Tibial nerve (tissue), 4 donors: ENCODE results near the gene CDC42EP2. TPM values are rescaled to one million over a fixed set of nuclear protein-coding genes. Genes with fewer than 3 reads are reported as not detected.

Experiments used
- DNase-seq, 2 donors: peaks; one replicate each; pipeline ENCODE4 v3.0.0-alpha.2; 2019; ENCODE audit warnings: low spot score in 2 of 2
- H3K27ac ChIP-seq, 4 donors: fragments of 200-600 bp; sonication (generic) in 3 of 4; one replicate each; pipeline ENCODE4 v1.5.1; 2017 to 2019; ENCODE audit warnings: mild to moderate bottlenecking in 1 of 4
- H3K27me3 ChIP-seq, 2 donors: fragments of 200-600 bp; sonication (generic) in 1 of 2; one replicate each; pipeline versions ENCODE4 v1.5.1 to v1.6.0; 2017 to 2019
- H3K36me3 ChIP-seq, 3 donors: fragments of 200-600 bp; sonication (generic); one replicate each; pipeline ENCODE4 v1.5.1; 2018 to 2019
- H3K4me1 ChIP-seq, 4 donors: fragments of 200-600 bp; sonication (generic) in 3 of 4; one replicate each; pipeline ENCODE4 v1.5.1; 2017 to 2019
- H3K4me3 ChIP-seq, 4 donors: fragments of 200-600 bp; sonication (generic) in 3 of 4; one replicate each; pipeline ENCODE4 v1.5.1; 2017 to 2019; ENCODE audit warnings: mild to moderate bottlenecking in 1 of 4, moderate library complexity in 1 of 4
- H3K9me3 ChIP-seq, 4 donors: fragments of 200-600 bp; sonication (generic) in 3 of 4; one replicate each; pipeline ENCODE4 v1.5.1; 2017 to 2019
- EP300 ChIP-seq, 2 donors: sonication (generic); formaldehyde crosslinking; IDR thresholded peaks; one replicate each; pipeline ENCODE4 v1.6.1; 2017; ENCODE audit warnings: antibody characterized with exemption in 2 of 2, mild to moderate bottlenecking in 1 of 2
- POLR2A ChIP-seq, 2 donors: fragments of 450-650 bp; IDR thresholded peaks; one replicate each; pipeline ENCODE4 v1.6.1; 2017; ENCODE audit warnings: antibody characterized with exemption in 2 of 2, mild to moderate bottlenecking in 2 of 2, moderate library complexity in 2 of 2
- WGBS, 2 donors: methylation state at CpG; one replicate each; pipeline ENCODE4 v1.1.5; 2018; 5-methylcytosine and 5-hydroxymethylcytosine counted together
- total RNA-seq, 4 donors: library from RNA; depleted of rRNA; stranded (reverse); fragments of >200 nt; gene quantifications; one replicate each; pipeline ENCODE4 v1.1.0, GENCODE V29; 2016
- TF ChIP-seq, protein P1 (sequence below), 5 experiments: fragments of 200-600 bp in 3 of 5; fragments of 450-650 bp in 2 of 5; sonication (generic) in 3 of 5; IDR thresholded peaks; one replicate each; pipeline ENCODE4 v1.5.1; 2016 to 2019; ENCODE audit warnings: antibody characterized with exemption in 5 of 5, mild to moderate bottlenecking in 3 of 5, moderate library complexity in 2 of 5

The CDC42EP2 gene
- total RNA-seq, 4 donors from 2014 or later, result 10.4 to 39.6 (median 24.9) TPM

DNA sequence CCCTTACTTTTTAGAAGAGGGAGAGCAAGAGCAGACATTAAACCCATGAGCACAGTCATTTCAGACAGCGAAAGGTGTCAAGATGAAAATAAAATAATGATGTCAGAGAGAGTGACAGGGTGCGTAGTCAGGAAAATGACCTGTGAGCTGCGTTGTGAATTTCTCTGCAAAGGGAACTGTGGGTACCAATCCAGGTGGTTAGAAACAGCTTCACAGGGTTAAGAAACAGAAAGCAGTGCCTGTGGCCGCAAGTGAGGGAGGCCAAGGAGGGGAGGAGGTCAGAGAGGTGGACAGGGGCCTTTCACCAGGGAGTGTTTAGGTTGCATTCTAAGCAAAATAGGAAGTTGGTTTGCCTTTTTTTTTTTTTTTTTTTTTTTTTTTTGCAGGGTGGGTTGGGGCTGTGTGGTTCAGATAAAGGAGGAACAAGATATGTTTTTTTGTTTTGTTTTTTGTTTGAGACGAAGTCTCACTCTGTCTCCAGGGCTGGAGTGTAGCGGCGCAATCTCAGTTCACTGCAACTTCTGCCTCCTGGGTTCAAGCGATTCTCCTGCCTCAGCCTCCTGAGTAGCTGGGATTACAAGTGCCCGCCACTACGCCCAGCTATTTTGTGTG, 47.8 kb downstream of the CDC42EP2 start:
- Histone ChIP-seq H3K4me3 (no peak overlapping the region), H3K36me3 (no peaks in the 10 kb centered on the region), H3K4me1 (peaks cover 0 to 12% (median 1%) of the 10 kb centered on the region in 4 donors), H3K27me3 (no peaks in the 10 kb centered on the region), H3K9me3 (no peaks in the 10 kb centered on the region), H3K27ac (peak overlapping the region in 1 of 4 donors; percentile 34)
- TF ChIP-seq, protein P1, sequence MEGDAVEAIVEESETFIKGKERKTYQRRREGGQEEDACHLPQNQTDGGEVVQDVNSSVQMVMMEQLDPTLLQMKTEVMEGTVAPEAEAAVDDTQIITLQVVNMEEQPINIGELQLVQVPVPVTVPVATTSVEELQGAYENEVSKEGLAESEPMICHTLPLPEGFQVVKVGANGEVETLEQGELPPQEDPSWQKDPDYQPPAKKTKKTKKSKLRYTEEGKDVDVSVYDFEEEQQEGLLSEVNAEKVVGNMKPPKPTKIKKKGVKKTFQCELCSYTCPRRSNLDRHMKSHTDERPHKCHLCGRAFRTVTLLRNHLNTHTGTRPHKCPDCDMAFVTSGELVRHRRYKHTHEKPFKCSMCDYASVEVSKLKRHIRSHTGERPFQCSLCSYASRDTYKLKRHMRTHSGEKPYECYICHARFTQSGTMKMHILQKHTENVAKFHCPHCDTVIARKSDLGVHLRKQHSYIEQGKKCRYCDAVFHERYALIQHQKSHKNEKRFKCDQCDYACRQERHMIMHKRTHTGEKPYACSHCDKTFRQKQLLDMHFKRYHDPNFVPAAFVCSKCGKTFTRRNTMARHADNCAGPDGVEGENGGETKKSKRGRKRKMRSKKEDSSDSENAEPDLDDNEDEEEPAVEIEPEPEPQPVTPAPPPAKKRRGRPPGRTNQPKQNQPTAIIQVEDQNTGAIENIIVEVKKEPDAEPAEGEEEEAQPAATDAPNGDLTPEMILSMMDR (IDR thresholded peaks at IDR 0.05), result no peak
- TF ChIP-seq POLR2A (IDR thresholded peaks at IDR 0.05) (no peak), EP300 (IDR thresholded peaks at IDR 0.05) (no peak)
- DNase-seq, result no peak
- WGBS, 2 donors, result 76 to 83% methylated on average over 10 of the region's 10 CpGs

DNA sequence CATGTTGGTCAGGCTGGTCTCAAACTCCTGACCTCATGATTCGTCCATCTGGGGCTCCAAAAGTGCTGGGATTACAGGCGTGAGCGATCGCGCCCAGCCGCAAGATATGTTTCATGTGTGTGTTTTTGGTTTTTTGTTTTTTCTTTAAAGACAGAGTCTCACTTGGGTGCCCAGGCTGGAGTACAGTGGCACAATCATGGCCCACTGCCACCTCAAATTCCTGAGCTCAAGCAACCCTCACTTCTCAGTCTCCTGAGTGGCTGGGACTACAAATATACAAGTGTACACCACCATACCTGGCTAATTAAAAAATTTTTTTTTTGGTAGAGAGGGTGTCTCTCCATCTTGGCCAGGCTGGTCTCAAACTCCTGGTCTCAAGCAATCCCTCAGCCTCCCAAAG, 48.3 kb downstream of the CDC42EP2 start:
- no peaks in the 10 kb centered on the region for H3K9me3 ChIP-seq
- no peaks in the 10 kb centered on the region for H3K27me3 ChIP-seq
- H3K4me1 ChIP-seq, result peaks cover 0 to 12% (median 1%) of the 10 kb centered on the region in 4 donors
- no peak for TF ChIP-seq EP300 (IDR thresholded peaks at IDR 0.05)
- TF ChIP-seq, protein P1 (IDR thresholded peaks at IDR 0.05), result no peak
- TF ChIP-seq POLR2A (IDR thresholded peaks at IDR 0.05), result no peak
- 86 to 87% methylated on average over 6 of the region's 6 CpGs for WGBS, 2 donors
- no peaks in the 10 kb centered on the region for H3K36me3 ChIP-seq
- H3K27ac ChIP-seq, result no peak overlapping the region
- no peak overlapping the region for H3K4me3 ChIP-seq
- DNase-seq, result no peak

DNA sequence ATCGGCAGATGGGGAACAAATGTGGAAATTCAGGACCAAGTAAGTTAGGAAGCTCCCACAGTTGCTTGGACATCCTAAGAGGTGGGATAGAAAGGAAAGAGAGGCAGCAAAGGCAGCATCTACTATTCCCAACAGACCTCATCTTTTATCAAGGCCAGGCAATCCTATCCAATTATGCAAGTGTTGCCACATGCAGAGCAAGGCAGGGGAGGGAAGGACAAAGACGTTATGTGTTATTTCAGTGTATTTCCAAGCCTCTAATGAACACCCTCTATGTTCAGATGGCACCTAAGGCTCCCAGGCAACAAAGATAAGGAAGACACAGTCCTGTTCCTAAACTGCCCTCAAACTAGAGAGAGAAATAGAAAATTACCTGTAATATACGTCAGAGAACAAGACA, 49.1 kb downstream of the CDC42EP2 start:
- H3K27ac ChIP-seq, result no peak overlapping the region
- peaks cover 0 to 12% (median 1%) of the 10 kb centered on the region in 4 donors for H3K4me1 ChIP-seq
- H3K36me3 ChIP-seq, result no peaks in the 10 kb centered on the region
- DNase-seq, result no peak
- no peaks in the 10 kb centered on the region for H3K9me3 ChIP-seq
- H3K27me3 ChIP-seq, result no peaks in the 10 kb centered on the region
- no peak overlapping the region for H3K4me3 ChIP-seq
- TF ChIP-seq, protein P1 (IDR thresholded peaks at IDR 0.05), result no peak
- 63 to 70% methylated on average over 3 of the region's 3 CpGs for WGBS, 2 donors

DNA sequence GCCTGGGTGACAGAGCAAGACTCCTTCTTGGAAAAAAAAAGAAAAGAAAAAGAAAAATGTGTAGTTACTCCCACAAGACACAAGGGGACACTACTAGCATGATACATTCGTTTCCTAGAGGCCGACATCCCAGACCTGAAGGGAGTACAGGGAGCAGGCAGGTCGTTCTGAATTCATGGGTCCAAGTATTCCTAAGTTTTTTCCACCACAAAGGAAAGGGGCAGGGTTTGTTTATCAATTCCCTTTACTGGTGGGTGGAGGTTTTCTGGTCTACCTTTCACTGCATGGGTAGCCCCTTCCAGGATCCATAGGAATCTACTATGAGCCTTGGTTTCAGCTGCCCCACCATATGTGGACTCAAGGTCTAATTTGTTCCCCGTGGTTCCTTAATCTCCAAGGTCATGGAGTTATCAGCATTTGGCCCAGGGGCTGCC, 51.7 kb downstream of the CDC42EP2 start:
- Histone ChIP-seq H3K9me3 (no peaks in the 10 kb centered on the region), H3K27ac (no peak overlapping the region), H3K4me3 (no peak overlapping the region), H3K27me3 (no peaks in the 10 kb centered on the region), H3K4me1 (peaks cover 0 to 12% (median 1%) of the 10 kb centered on the region in 4 donors), H3K36me3 (no peaks in the 10 kb centered on the region)
- TF ChIP-seq POLR2A (IDR thresholded peaks at IDR 0.05) (no peak), EP300 (IDR thresholded peaks at IDR 0.05) (peak in 1 of 2 donors; percentile 57)
- TF ChIP-seq, protein P1 (IDR thresholded peaks at IDR 0.05), result peak; percentile 68 to 89 (median 83)
- DNase-seq, result no peak
- 1 to 4% methylated on average over 4 of the region's 4 CpGs for WGBS, 2 donors

DNA sequence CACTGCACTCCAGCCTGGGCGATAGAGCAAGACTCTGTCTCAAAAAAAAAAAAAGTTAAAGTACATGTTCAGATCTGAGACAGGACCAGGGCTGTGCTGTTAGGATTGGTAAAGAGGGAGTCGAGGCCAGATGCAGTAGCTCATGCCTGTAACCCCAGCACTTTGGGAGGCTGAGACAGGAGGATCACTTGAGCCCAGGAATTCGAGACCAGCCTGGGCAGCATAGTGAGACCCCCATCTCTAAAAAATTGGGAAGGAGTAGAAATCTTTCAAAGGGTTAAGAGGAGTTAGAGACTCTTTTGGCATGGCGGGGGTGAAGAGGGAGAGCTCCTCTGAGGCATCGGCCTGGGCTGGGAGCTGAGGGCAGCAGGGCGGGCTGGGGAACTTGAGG, 56.0 kb downstream of the CDC42EP2 start:
- peak overlapping the region in 1 of 4 donors; percentile 24 for H3K27ac ChIP-seq

More for the DNA sequence above, 56.0 kb downstream of the CDC42EP2 start:
- TF ChIP-seq, protein P1 (IDR thresholded peaks at IDR 0.05), result no peak
- TF ChIP-seq POLR2A (IDR thresholded peaks at IDR 0.05) (no peak), EP300 (IDR thresholded peaks at IDR 0.05) (no peak)
- Histone ChIP-seq H3K36me3 (no peaks in the 10 kb centered on the region), H3K4me1 (peaks cover 0 to 12% (median 1%) of the 10 kb centered on the region in 4 donors), H3K27me3 (no peaks in the 10 kb centered on the region), H3K9me3 (no peaks in the 10 kb centered on the region), H3K4me3 (no peak overlapping the region)
- WGBS, 2 donors, result 76 to 77% methylated on average over 6 of the region's 6 CpGs
- no peak for DNase-seq

Other genes starting within 250 kb of the CDC42EP2 start
- 1 to 10 TPM in 1 of 4 donors, under 1 TPM in 1, not detected in 2; 0.90 to 1.3 TPM for gene CDCA5, start 230.8 kb upstream of the CDC42EP2 start, total RNA-seq
- 10 to 100 TPM; 28.0 to 48.3 (median 35.1) TPM for gene ZFPL1, start 230.6 kb upstream of the CDC42EP2 start, total RNA-seq
- 100 to 1,000 TPM; 193 to 544 (median 439) TPM for gene VPS51, start 218.7 kb upstream of the CDC42EP2 start, total RNA-seq
- gene TM7SF2, start 203.0 kb upstream of the CDC42EP2 start, total RNA-seq, result 10 to 100 TPM; 13.6 to 93.0 (median 41.5) TPM
- gene ZNHIT2, start 197.2 kb upstream of the CDC42EP2 start, total RNA-seq, result 10 to 100 TPM; 19.2 to 26.8 (median 22.6) TPM
- gene FAU, start 192.7 kb upstream of the CDC42EP2 start, total RNA-seq, result 1,000 to 10,000 TPM; 1,078 to 1,548 (median 1,229) TPM
- 10 to 100 TPM; 48.8 to 55.9 (median 54.2) TPM for gene MRPL49, start 192.5 kb upstream of the CDC42EP2 start, total RNA-seq
- gene SYVN1, start 180.3 kb upstream of the CDC42EP2 start, total RNA-seq, result 10 to 100 TPM; 31.6 to 72.6 (median 58.3) TPM
- gene SPDYC, start 144.6 kb upstream of the CDC42EP2 start, total RNA-seq, result not detected
- gene CAPN1, start 132.9 kb upstream of the CDC42EP2 start, total RNA-seq, result 100 to 1,000 TPM; 108 to 209 (median 150) TPM
- 10 to 100 TPM in 2 of 4 donors, 1 to 10 TPM in 2; 3.5 to 13.5 (median 10.0) TPM for gene POLA2, start 52.9 kb upstream of the CDC42EP2 start, total RNA-seq
- 10 to 100 TPM; 44.7 to 47.6 (median 46.2) TPM for gene DPF2, start 19.0 kb downstream of the CDC42EP2 start, total RNA-seq
- gene TIGD3, start 39.9 kb downstream of the CDC42EP2 start, total RNA-seq, result under 1 TPM in 2 of 4 donors, not detected in 2; 0.30 to 0.59 TPM
- 10 to 100 TPM in 2 of 4 donors, 1 to 10 TPM in 2; 1.8 to 22.5 (median 8.5) TPM for gene SLC25A45, start 67.8 kb downstream of the CDC42EP2 start, total RNA-seq
- 100 to 1,000 TPM in 3 of 4 donors, 10 to 100 TPM in 1; 96.5 to 226 (median 128) TPM for gene FRMD8, start 71.8 kb downstream of the CDC42EP2 start, total RNA-seq
- 100 to 1,000 TPM; 427 to 571 (median 461) TPM for gene NEAT1, start 107.9 kb downstream of the CDC42EP2 start, total RNA-seq
- over 10,000 TPM; 20,649 to 23,532 (median 22,230) TPM for gene MALAT1, start 184.2 kb downstream of the CDC42EP2 start, total RNA-seq
- 100 to 1,000 TPM; 109 to 128 (median 112) TPM for gene SCYL1, start 210.2 kb downstream of the CDC42EP2 start, total RNA-seq
- gene LTBP3, start 243.5 kb downstream of the CDC42EP2 start, total RNA-seq, result 100 to 1,000 TPM; 236 to 476 (median 386) TPM